SK-N-SH (cell line): ENCODE results near the gene ARID4B. TPM values are rescaled to one million over a fixed set of nuclear protein-coding genes. Genes with fewer than 3 reads are reported as not detected.
A peak's percentile ranks its signal among the peaks of the same experiment; 100 is the strongest.

Experiments used
- CTCF ChIA-PET: fragments of 300-600, 350-600 bp; formaldehyde crosslinking; extraction: SDS; loops from one replicate; lab custom pipeline; 2021; lab: Yijun Ruan, JAX
- POLR2A ChIA-PET: fragments of 350-600 bp; sonication (Branson Sonifier 250); formaldehyde crosslinking; extraction: SDS; loops from one replicate; lab custom pipeline; 2020; ENCODE audit warnings: antibody characterized with exemption, inconsistent platforms; lab: Yijun Ruan, JAX
- DNase-seq: peaks from one replicate; pipeline ENCODE4 v3.0.0; 2012
- H2AFZ ChIP-seq: fragments of 200-600 bp; sonication (generic); 2 replicates; pipeline ENCODE4 v1.8.1; 2016; ENCODE audit warnings: antibody characterized with exemption, mild to moderate bottlenecking, low read depth
- H3F3A ChIP-seq: fragments of 200-600 bp; sonication (generic); replicated peaks from 2 replicates; pipeline ENCODE3; 2016; ENCODE audit warnings: antibody characterized with exemption, mild to moderate bottlenecking; ENCODE audit not compliant: insufficient read depth
- H3K27ac ChIP-seq, 2 experiments: fragments of 200-500 bp in 1 of 2; fragments of 200-600 bp in 1 of 2; sonication (Bioruptor generic) in 1 of 2; sonication (generic), shearing (Covaris generic) in 1 of 2; 2 replicates each; pipeline versions ENCODE4 v1.5.1 to v1.6.1; 2014 to 2016; ENCODE audit warnings: low read depth in 2 of 2, inconsistent platforms in 1 of 2, low read length in 1 of 2, mild to moderate bottlenecking in 1 of 2, mixed read lengths in 1 of 2
- H3K27me3 ChIP-seq: fragments of 200-600 bp; sonication (generic), shearing (Covaris generic); 2 replicates; pipeline ENCODE4 v1.6.1; 2016; ENCODE audit warnings: mixed run types; ENCODE audit not compliant: insufficient read depth
- H3K36me3 ChIP-seq, 2 experiments: fragments of 200-500 bp in 1 of 2; fragments of 200-600 bp in 1 of 2; sonication (Bioruptor generic) in 1 of 2; sonication (generic) in 1 of 2; replicated peaks in 1 of 2; 2 replicates each; pipeline versions ENCODE3 to v1.5.1; 2014 to 2016; ENCODE audit warnings: low read length in 1 of 2, mild to moderate bottlenecking in 1 of 2; ENCODE audit not compliant: insufficient read depth in 2 of 2, control insufficient read depth in 1 of 2
- H3K4me1 ChIP-seq, 2 experiments: fragments of 200-500 bp in 1 of 2; fragments of 200-600 bp in 1 of 2; sonication (Bioruptor generic) in 1 of 2; sonication (generic), shearing (Covaris generic) in 1 of 2; 2 replicates each; pipeline versions ENCODE4 v1.5.1 to v1.6.1; 2014 to 2016; ENCODE audit warnings: low read depth in 1 of 2, low read length in 1 of 2, mixed run types in 1 of 2; ENCODE audit not compliant: insufficient read depth in 2 of 2, control insufficient read depth in 1 of 2
- H3K4me2 ChIP-seq: fragments of 200-600 bp; sonication (generic), shearing (Covaris generic); 2 replicates; pipeline ENCODE4 v1.6.1; 2017; ENCODE audit warnings: mixed run types
- H3K4me3 ChIP-seq, 2 experiments: fragments of 200-500 bp in 1 of 2; fragments of 200-600 bp in 1 of 2; sonication (Bioruptor generic) in 1 of 2; sonication (generic), shearing (Covaris generic) in 1 of 2; 2 replicates each; pipeline versions ENCODE4 v1.5.1 to v1.8.1; 2014 to 2016; ENCODE audit warnings: low read depth in 2 of 2, inconsistent platforms in 1 of 2, low read length in 1 of 2, mild to moderate bottlenecking in 1 of 2, mixed read lengths in 1 of 2, moderate library complexity in 1 of 2
- H3K79me2 ChIP-seq: fragments of 200-600 bp; sonication (generic); 2 replicates; pipeline ENCODE4 v1.8.1; 2017; ENCODE audit warnings: mild to moderate bottlenecking; ENCODE audit not compliant: insufficient read depth
- H3K9ac ChIP-seq: fragments of 200-600 bp; sonication (generic); 2 replicates; pipeline ENCODE4 v1.6.1; 2017; ENCODE audit warnings: mixed run types
- H3K9me2 ChIP-seq: fragments of 200-600 bp; sonication (generic); 2 replicates; pipeline ENCODE4 v1.6.1; 2017; ENCODE audit warnings: mixed run types
- H3K9me3 ChIP-seq: fragments of 200-600 bp; sonication (generic); 2 replicates; pipeline ENCODE4 v1.6.1; 2017; ENCODE audit warnings: mixed run types, mild to moderate bottlenecking, moderate library complexity
- H4K20me1 ChIP-seq: fragments of 200-600 bp; sonication (generic); 2 replicates; pipeline ENCODE4 v1.6.1; 2017; ENCODE audit warnings: mild to moderate bottlenecking, mixed run types; ENCODE audit not compliant: insufficient read depth
- FOXJ3 ChIP-seq: sonication (generic); formaldehyde crosslinking; IDR thresholded peaks from 2 replicates; pipeline ENCODE4 v1.5.1; 2020; ENCODE audit warnings: mild to moderate bottlenecking, missing genetic modification reagents
- GABPA ChIP-seq: IDR thresholded peaks from 2 replicates; pipeline ENCODE4 v1.4.0; 2012; ENCODE audit warnings: low read depth, mild to moderate bottlenecking
- RAD21 ChIP-seq: IDR thresholded peaks from 2 replicates; pipeline ENCODE4 v1.6.1; 2012; ENCODE audit warnings: mild to moderate bottlenecking, low read length
- RCOR1 ChIP-seq: fragments of 150-350 bp; IDR thresholded peaks from 2 replicates; pipeline ENCODE4 v1.6.1; 2017; ENCODE audit warnings: antibody characterized with exemption, low read length
- RFX5 ChIP-seq: IDR thresholded peaks from 2 replicates; pipeline ENCODE4 v1.6.1; 2012; ENCODE audit warnings: mild to moderate bottlenecking, improper control_type of control experiment, low read length
- SIN3A ChIP-seq: IDR thresholded peaks from 2 replicates; pipeline ENCODE4 v1.6.1; 2012; ENCODE audit warnings: low read depth, mild to moderate bottlenecking, low read length, moderate library complexity, borderline replicate concordance
- TAF1 ChIP-seq: IDR thresholded peaks from 2 replicates; pipeline ENCODE4 v1.6.1; 2012; ENCODE audit warnings: low read depth, mild to moderate bottlenecking, low read length, moderate library complexity, borderline replicate concordance
- TCF12 ChIP-seq: IDR thresholded peaks from 2 replicates; pipeline ENCODE4 v1.4.0; 2012
- YY1 ChIP-seq: IDR thresholded peaks from 2 replicates; pipeline ENCODE4 v1.4.0; 2012; ENCODE audit warnings: low read depth, mild to moderate bottlenecking
- ZBTB33 ChIP-seq: IDR thresholded peaks from 2 replicates; pipeline ENCODE4 v1.4.0; 2012; ENCODE audit warnings: low read depth, borderline replicate concordance
- WGBS: methylation state at CpG from one replicate; pipeline ENCODE4 v1.1.6; 2017; ENCODE audit warnings: low lambda C conversion rate; 5-methylcytosine and 5-hydroxymethylcytosine counted together
- polyA plus RNA-seq, 3 experiments: library from polyadenylated mRNA; depleted of rRNA; stranded (reverse); fragments of >200 nt; gene quantifications; 2 replicates each; pipeline ENCODE4 v1.2.3, GENCODE V29; 2012

Gene ARID4B
- polyA plus RNA-seq, 1 of the 3 experiments (the other 2 are of a cell fraction): 4.4 TPM

- DNase-seq: no peak
- CTCF ChIA-PET: interaction anchor here (1.3 to 2.1 kb wide), 3 partner anchors 8 to 148 kb away, joined by 4 to 5 read pairs (median 5); no protein-coding TSS in a partner anchor
- no peak for TF ChIP-seq RAD21
- no peak for TF ChIP-seq TCF12
- TF ChIP-seq GABPA: no peak
Observed at GRCh38 chr1:235266967-235267366, 61.0 kb downstream of the ARID4B start.

GRCh38 chr1:235266325-235266724 is 61.7 kb downstream of the ARID4B start:
- no peak for TF ChIP-seq RCOR1
- peak; percentile 58; the same call in 1 of the 2 replicates for TF ChIP-seq RFX5
- TF ChIP-seq TAF1: no peak
- no peak for TF ChIP-seq YY1
- Histone ChIP-seq H3K9me2 (no peaks in the 10 kb centered on the region), H3K36me3 (no peaks in the 10 kb centered on the region)

More at GRCh38 chr1:235266967-235267366, 61.0 kb downstream of the ARID4B start:
- Histone ChIP-seq H3K9me3 (no peaks in the 10 kb centered on the region), H3K4me3 (no peak overlapping the region), H3K4me2 (no peak overlapping the region), H3K4me1 (peaks cover 0 to 3% of the 10 kb centered on the region in 2 experiments; a peak in 3 of 4 replicates), H3K9ac (no peak overlapping the region), H2AFZ (no peak overlapping the region), H3K36me3 (no peaks in the 10 kb centered on the region), H3F3A (peaks cover 9% of the 10 kb centered on the region), H4K20me1 (peaks cover 88% of the 10 kb centered on the region), H3K27me3 (no peaks in the 10 kb centered on the region), H3K27ac (peak overlapping the region; percentile 19 to 40; a peak in 3 of 4 replicates), H3K79me2 (peaks cover 100% of the 10 kb centered on the region), H3K9me2 (no peaks in the 10 kb centered on the region)
- POLR2A ChIA-PET: no interaction called here
- 98% methylated on average over 8 of the region's 8 CpGs for WGBS

GRCh38 chr1:235265900-235266299 is 62.1 kb downstream of the ARID4B start:
- 73% methylated on average over 3 of the region's 3 CpGs for WGBS
- TF ChIP-seq ZBTB33: no peak
- TF ChIP-seq SIN3A: no peak
- no peak for TF ChIP-seq FOXJ3
- TF ChIP-seq, all 33 proteins: peak for 0
- H3K4me3 ChIP-seq: no peak overlapping the region
- H3K4me1 ChIP-seq: peaks cover 0 to 3% of the 10 kb centered on the region in 2 experiments; a peak in 3 of 4 replicates
- DNase-seq: no peak
- peaks cover 90% of the 10 kb centered on the region for H4K20me1 ChIP-seq
- no peak overlapping the region for H3K9ac ChIP-seq
- H3K79me2 ChIP-seq: peaks cover 100% of the 10 kb centered on the region
- H2AFZ ChIP-seq: no peak overlapping the region
- no peaks in the 10 kb centered on the region for H3K9me2 ChIP-seq
- H3K4me2 ChIP-seq: no peak overlapping the region
- H3K27me3 ChIP-seq: no peaks in the 10 kb centered on the region
- H3F3A ChIP-seq: peaks cover 8% of the 10 kb centered on the region
- POLR2A ChIA-PET: no interaction called here
- H3K36me3 ChIP-seq: no peaks in the 10 kb centered on the region
- no peaks in the 10 kb centered on the region for H3K9me3 ChIP-seq
- peak overlapping the region in 1 of 2 experiments; percentile 40; a peak in 1 of 4 replicates for H3K27ac ChIP-seq
- CTCF ChIA-PET: interaction anchor here (1.6 kb wide), 1 partner anchor 149 kb away, joined by 5 read pairs; no protein-coding TSS in a partner anchor

More at GRCh38 chr1:235266325-235266724, 61.7 kb downstream of the ARID4B start:
- Histone ChIP-seq H3K4me3 (no peak overlapping the region), H4K20me1 (peaks cover 90% of the 10 kb centered on the region), H3K9ac (no peak overlapping the region), H3F3A (peaks cover 9% of the 10 kb centered on the region), H3K4me1 (peaks cover 0 to 3% of the 10 kb centered on the region in 2 experiments; a peak in 3 of 4 replicates), H3K79me2 (peaks cover 100% of the 10 kb centered on the region), H3K27ac (peak overlapping the region; percentile 19 to 40; a peak in 3 of 4 replicates), H3K9me3 (no peaks in the 10 kb centered on the region), H3K4me2 (no peak overlapping the region), H2AFZ (no peak overlapping the region), H3K27me3 (no peaks in the 10 kb centered on the region)
- WGBS: 86% methylated on average over 1 of the region's 1 CpG
- CTCF ChIA-PET: interaction anchor here (1.3 to 2.1 kb wide), 3 partner anchors 9 to 149 kb away, joined by 4 to 5 read pairs (median 5); no protein-coding TSS in a partner anchor
- peak; percentile 34 for DNase-seq
- POLR2A ChIA-PET: no interaction called here
